Inflammatory macrophage treated with lipopolysaccharide for 4 hours (primary cell): Measurements from ENCODE around the gene CLEC4G.
A peak's percentile ranks its signal among the peaks of the same experiment; 100 is the strongest.
"Not testable (repeated sequence)": the region's sequence is repeated elsewhere in the genome, so short reads cannot be mapped to it uniquely, and the experiment has no call there.

Experiments used
- DNase-seq: peaks from one replicate; pipeline ENCODE4 v3.0.0-alpha.2; 2020

Gene CLEC4G, protein sequence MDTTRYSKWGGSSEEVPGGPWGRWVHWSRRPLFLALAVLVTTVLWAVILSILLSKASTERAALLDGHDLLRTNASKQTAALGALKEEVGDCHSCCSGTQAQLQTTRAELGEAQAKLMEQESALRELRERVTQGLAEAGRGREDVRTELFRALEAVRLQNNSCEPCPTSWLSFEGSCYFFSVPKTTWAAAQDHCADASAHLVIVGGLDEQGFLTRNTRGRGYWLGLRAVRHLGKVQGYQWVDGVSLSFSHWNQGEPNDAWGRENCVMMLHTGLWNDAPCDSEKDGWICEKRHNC

DNA sequence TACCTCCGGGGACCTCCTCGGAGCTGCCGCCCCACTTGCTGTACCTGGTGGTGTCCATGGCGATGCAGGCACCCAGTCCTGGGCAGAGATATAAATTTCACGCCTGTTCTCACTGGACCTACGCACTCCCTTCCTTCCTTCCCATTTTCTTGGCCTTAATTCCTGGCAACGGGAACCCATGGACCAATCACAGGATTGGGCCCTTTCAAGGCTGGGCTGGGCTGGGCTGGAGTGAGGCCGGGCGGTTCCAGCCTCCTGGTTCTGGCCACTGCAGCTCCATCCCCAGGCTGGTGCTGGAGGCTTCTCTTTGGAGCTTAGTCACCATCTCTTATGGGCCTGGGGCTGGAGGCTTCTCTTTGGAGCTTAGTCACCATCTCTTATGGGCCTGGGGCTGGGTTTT lies at the start of gene CLEC4G:
Gene CLEC4G (minus strand): TSS at position 66 of the 400 bp plus-strand sequence. CDS start 8 bp downstream, at position 58.
- DNase-seq, result no peak

DNA sequence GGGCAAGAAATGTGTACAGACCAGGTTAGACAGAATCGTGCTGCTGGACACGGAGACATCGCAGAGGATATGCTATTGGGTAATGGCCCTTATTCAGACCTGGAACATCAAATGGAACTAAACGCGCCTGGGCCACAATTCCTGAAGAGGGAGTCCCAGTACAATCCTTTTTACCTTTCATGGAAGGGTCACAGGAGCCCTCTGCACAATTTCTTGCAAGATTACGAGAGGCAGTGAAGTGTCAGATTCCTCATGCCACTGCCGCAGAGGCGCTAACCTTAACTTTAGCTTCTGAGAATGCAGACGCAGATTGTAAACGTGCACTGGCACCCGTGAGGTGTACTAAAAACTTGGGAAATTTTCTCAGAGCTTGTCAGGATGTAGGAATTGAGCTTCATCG lies 49.2 kb upstream of the CLEC4G start:
- no peak for DNase-seq

DNA sequence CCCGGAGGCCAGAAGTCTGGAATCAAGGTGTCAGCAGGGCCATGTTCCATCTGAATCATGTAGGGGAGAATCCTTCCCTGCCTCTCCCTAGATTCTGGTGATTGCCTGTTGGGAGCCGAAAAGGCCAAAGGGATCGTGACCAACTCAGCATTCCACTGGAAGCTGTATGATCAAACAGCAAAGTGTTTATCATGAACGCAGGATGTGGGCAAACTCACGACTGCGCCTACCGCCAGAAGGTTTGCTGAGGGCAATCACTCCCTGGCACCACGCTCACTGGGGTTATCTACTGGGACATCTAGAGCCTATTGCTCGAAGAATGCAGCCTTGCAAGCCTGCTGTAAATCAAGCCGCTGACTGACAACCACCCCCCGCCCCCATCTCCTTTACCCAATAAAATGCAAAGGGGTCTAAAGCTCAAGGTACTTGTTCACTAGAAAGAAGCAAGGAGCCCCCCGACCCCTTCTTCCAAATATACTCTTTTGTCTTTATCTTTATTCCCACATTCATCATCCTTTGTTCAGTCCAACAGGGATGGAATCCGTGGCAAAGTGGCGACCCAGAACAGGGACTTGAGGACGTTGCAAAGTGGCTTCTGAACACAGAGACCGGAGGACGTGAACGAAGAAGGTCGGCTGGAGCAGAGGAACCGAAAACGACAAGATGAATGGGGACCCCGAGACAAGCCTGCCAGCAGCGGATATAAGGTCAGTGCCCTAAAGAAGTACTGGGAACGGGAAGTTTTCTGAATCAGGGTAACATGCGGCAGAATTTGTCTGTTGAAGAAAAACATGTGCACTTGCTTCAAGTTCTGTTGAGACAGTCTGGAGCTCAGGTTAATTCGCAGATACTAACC lies 47.9 kb upstream of the CLEC4G start:
- no peak for DNase-seq

DNA sequence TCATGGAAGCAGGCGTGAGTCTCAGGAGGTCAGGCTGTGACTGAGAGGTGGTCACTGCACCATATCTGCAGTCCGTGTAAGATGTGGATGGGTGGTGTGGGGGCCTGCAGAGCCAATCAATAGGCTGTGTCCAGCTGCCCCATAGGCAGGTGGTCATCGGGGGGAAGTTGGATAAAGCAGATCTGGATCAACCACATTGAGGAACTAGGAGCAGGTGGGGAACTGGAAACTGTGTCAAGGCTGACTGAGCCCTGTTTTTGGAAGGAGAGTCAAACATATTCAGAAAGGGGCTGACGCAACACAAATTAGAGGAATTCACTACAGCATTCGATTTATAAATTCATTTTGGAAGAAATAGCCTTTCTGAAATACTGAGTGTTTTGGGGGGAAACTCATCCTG lies 46.2 kb upstream of the CLEC4G start:
- peak; percentile 56 for DNase-seq

DNA sequence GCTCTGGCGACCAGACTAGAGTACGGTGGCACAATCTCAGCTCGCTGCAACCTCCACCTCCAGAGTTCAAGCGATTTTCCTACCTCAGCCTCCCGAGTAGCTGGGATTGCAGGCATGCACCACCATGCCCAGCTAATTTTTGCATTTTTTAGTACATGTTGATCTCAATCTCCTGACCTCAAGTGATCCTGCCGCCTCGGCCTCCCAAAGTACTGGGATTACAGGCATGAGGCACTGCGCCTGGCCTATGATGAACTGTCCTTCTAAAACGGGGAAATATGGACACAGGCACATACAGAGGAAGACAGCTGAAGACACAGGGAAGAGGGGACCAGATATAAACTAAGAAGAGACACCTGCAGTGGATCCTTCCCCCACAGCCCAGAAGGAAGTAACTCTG lies 43.9 kb upstream of the CLEC4G start:
- DNase-seq, result no peak

DNA sequence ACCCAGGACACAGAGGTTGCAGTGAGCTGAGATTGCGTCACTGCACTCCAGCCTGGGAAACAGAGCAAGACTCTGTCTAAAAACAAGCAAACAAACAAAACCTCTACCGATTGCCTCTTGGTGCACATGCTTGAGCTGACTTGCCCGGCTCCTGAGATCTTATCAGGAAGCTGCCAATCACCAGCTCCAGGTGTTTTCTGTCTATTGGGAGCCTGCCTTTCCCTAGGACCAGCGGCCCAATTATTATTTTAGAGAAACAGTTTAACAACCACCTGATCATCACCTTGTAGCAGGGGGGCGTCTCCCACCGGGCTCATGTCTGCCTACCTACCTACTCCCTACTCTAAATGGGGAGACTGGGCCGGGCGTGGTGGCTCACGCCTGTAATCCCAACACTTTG lies 41.9 kb upstream of the CLEC4G start:
- no peak for DNase-seq

DNA sequence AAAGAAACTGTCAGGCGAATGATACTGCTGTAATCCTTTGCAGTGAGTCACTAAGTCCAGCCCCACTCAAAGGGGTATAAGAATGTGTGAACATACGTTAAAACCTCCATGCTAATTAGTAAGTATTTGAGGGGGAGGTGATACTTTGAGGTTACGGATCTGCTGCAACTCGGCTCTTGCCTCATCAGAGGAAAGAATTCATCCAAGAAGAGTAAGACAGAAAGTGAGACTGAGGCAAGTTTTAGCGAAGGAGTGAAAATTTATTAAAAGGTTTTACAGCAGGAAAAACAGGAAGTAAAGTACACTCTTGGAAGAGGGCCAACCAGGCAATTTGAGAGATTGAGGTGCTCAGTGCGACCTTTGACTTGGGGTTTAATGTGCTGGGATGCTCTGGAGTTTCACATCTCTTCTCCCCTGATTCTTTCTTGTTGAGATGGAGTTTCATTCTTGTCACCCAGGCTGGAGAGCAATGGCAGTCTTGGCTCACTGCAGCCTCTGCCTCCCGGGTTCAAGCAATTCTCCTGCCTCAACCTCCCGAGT lies 40.9 kb upstream of the CLEC4G start:
- DNase-seq, result peak; percentile 96

DNA sequence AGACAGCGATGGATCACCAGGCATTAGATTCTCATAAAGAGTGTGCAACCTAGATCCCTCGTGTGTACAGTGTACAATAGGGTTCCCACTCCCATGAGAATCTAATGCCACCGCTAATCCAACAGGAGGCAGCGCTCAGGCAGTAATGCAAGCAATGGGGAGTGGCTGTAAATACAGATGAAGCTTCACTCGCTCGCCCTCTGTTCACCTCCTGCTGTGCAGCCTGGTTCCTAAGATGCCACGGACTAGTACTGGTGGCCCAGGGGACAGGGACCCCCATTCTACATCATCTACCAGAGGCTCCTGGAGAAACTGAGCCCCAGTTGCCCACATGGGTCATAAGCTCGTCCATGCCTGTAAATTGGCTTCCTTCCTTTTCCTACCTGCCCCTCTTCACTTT lies 39.2 kb upstream of the CLEC4G start:
- no peak for DNase-seq

DNA sequence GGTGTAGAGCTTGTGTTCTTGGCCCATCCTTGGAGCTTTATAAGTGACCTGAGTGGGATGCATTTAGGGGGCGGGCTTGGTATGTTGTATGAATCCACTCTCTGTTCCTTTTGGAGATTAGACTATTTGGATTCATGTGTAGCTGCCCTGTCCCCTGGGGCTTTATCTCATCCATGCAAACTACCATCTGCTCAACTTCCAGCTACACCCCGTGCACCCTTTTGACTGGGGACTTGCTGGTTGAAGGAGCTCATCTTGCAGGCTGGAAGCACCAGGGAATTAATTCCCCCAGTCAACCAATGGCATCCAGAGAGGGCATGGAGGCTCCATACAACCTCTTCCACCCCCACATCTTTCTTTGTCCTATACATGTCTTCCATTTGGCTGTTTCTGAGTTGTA lies 37.3 kb upstream of the CLEC4G start:
- DNase-seq, result no peak

DNA sequence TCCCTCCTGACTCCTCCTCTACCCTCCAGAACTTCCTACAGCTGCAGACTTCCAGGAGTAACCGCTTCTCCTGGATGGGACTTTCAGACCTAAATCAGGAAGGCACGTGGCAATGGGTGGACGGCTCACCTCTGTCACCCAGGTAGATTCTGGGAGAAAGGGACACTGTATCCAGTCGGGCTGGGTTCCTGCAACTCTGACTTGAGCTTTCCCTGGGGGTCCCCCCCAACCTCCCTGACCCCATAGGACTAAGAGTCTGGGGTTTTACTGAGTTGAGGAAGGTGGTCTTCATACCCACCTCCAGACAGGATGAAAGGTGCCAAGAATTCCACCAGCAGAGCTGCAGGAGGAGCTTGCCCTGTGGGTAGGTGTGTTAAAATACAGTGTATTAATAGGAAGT lies 35.6 kb upstream of the CLEC4G start:
- no peak for DNase-seq

DNA sequence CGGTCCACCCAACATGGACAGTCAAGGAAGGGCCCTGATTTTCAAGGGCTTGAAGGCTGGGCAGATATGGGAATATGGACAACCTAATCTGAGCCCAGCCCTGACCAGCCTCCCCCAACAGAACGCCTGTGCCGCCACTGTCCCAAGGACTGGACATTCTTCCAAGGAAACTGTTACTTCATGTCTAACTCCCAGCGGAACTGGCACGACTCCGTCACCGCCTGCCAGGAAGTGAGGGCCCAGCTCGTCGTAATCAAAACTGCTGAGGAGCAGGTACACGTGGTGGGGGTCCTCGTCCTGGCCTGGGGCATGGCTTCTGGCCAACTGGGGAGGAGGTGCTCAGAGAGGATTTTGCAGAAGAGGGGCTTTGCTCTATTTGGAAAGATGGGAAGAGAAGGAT lies 34.6 kb upstream of the CLEC4G start:
- DNase-seq, result no peak

DNA sequence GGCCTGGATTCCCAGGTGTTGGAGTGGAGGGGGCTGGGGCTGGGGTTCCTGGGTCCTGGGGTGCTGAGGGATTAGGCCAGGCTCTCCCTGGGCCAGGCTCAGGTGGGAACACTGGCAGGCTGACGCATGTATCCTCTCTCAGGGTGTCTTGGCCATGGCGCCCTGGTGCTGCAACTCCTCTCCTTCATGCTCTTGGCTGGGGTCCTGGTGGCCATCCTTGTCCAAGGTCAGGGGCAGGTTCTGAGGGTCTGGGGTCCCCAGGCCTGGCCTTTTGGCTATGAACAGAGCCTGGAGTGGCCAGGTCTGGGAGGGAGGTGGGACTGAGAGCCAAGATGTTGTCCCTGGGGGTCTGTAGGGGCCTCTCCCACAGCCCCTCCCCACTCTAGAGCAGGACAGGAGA lies 33.1 kb upstream of the CLEC4G start:
- DNase-seq, result not testable (repeated sequence)

DNA sequence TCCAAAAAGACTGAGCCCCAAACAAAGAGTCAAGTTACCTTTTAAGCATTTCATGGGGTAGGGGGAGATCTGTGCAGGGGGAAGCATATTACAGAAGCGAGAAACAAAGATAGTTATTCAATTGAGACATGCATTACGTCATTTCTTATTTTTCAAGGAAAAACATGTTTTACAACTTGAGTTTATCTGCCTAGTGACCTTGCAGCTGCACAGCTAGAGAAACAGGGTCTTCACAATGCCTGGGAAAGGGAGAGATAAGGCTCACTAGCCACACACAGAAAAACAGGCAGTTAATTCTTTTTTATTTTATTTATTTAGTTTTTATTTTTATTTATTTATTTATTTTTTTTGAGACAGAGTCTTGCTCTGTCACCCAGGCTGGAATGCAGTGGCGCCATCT lies 32.2 kb upstream of the CLEC4G start:
- not testable (repeated sequence) for DNase-seq

DNA sequence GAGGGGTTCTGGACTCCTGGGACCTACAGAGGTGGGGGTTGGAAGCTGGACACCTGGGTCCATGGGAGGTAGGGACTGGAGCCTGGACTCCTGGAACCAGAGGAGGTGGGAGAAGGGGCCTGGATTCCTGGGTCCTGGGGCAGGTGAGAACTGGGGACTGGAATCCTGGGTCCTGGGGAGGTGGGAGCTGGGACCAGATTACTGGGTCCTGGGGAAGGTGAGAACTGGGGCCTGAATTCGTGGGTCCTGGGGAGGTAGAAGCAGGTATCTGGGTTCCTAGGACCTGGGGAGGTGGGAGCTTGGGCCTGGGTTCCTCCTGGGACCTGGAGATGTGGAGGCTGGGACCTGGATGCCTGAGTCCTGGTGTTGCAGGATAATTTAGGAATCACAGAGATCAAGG lies 31.8 kb upstream of the CLEC4G start:
- no peak for DNase-seq

DNA sequence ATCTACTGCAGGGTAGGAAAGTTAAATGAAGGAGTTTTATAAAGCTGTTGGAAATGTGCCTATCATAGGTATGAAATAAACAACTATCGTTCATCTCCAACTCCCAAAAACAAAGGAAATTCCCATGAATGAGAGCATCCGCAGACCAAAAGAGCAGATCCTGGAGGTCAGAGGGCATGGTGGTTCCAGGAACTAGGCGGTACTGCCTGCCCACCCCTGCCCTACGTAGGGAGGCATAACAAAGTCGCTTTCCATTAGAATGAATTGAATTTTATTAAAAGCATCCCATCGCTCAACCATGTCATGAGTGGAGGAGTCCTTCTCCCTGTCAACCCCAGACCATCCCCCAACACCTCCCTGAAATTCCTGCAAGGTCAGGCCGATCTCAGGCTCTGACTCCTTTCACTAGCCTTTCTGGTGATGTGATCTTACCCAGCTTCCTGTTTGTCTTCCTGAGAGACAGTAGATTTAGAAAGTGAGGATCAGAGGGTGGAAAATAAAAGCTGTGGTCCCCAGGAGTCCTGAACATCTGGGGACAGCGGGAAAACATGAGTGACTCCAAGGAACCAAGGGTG lies 30.9 kb upstream of the CLEC4G start, which contains the start of gene CLEC4M:
Gene CLEC4M (plus strand): TSS at position 525 of the 575 bp plus-strand sequence. CDS start 24 bp downstream, at position 549.
- DNase-seq, result no peak

DNA sequence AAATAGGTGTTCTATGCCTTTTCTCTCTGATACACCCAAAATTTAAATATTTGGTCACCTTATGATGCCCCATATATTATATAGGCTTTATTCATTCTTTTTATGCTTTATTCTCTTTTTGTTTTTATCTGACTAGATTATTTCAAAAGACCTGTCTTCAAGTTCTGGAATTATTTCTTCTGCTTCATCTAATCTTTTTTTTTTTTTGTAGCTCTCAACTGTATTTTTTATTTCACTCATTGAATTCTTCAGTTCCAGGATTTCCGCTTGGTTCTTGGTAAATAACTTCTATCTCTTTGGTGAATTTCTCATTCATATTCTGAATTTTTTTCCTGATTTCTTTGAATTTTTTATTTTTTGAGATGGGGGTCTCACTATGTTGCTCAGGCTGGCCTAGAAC lies 27.2 kb upstream of the CLEC4G start:
- no peak for DNase-seq

DNA sequence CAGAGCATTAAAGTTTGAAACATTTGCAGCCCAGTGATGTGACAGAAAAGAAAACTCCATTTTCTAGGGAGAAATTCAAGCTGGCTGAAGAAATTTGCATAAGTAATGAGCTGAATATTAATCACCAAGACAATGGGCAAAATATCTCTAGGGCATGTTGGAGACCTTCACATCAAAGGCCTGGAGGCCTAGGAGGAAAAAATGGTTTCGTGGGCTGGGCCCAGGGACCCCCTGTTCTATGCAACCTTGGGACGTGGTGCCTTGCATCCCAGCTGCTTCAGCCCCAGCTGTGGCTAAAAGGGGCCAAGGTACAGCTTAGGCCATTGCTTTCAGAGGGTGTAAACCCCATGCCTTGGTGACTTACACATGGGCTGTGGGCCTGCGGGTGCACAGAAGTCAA lies 25.4 kb upstream of the CLEC4G start:
- no peak for DNase-seq

DNA sequence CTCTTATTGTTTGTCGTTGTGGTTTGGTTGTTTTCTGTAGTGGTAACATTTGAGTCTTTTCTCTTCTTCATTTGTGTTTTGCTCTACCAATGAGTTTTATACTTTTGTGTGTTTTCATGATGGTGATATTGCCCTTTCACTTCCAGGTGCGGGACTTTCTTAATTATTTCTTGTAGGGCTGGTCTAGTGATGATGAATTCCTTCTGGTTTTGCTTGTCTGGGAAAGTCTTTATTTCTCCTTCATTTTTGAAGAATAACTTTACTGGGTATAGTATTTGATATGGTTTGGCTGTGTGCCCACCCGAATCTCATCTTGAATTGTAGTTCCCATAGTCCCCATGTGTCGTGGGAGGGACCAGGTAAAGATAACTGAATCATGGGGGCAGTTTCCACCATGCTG lies 24.3 kb upstream of the CLEC4G start:
- DNase-seq, result no peak

DNA sequence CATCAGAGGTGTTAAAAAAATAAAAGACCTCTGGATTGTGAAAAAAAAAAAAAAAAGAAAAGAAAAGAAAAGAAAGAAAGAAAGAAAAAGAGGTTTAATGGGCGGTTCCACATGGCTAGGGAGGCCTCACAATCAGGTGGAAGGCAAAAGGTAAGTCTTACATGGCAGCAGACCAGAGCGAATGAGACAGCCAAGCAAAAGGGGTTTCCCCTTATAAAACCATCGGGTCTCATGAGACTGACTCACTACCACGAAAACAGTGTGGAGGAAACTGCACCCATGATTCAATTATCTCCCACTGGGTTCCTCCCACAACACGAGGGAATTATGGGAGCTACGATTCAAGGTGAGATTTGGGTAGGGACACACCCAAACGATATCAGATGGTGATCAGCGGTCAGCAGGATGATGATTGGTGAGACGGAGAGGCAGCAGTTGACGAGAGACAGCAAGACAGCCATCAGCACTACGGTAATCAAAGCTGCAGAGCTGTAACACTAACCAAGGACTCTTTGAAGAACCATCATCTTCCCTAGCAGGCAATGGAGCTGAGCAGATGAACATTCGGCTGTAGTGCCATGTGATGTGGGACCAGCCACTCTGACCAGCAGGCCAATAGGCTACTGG lies 19.4 kb upstream of the CLEC4G start:
- peak; percentile 90 for DNase-seq

DNA sequence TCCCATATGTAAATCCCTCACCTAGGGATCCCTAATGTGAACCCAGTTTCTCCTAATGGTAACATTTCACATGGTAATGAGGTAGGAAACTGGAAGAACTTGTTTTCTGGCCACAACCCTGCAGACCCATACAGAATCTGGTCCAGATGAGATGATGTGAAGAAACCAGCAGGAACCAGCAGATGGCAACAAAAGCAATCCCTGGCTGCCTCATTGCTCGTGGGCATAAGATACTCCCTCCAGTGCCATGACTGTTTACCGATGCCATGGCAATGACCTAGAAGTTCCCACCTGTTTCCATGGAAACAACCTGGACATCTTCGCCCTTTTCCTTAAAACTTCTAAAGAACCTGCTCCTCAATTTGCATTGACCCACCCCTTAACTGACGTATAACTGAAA lies 16.8 kb upstream of the CLEC4G start:
- DNase-seq, result no peak

DNA sequence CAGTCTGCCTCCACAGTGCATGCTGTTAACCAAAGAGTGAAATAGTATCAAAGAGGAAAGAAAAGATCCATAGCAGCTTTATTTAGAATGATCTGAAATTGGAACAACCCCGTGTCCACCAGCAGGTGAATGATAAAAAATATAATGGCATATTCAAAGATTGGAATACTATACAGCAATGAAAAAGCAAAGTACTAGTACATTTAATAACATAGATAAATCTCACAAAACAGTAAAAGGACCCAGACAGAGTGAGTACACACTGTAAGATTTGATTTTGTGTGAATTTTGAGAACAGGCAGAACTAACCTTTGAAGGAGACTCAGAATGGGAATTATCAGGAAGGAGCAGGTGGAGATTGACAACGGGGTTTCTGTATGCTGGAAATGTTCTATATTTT lies 16.3 kb upstream of the CLEC4G start:
- no peak for DNase-seq

DNA sequence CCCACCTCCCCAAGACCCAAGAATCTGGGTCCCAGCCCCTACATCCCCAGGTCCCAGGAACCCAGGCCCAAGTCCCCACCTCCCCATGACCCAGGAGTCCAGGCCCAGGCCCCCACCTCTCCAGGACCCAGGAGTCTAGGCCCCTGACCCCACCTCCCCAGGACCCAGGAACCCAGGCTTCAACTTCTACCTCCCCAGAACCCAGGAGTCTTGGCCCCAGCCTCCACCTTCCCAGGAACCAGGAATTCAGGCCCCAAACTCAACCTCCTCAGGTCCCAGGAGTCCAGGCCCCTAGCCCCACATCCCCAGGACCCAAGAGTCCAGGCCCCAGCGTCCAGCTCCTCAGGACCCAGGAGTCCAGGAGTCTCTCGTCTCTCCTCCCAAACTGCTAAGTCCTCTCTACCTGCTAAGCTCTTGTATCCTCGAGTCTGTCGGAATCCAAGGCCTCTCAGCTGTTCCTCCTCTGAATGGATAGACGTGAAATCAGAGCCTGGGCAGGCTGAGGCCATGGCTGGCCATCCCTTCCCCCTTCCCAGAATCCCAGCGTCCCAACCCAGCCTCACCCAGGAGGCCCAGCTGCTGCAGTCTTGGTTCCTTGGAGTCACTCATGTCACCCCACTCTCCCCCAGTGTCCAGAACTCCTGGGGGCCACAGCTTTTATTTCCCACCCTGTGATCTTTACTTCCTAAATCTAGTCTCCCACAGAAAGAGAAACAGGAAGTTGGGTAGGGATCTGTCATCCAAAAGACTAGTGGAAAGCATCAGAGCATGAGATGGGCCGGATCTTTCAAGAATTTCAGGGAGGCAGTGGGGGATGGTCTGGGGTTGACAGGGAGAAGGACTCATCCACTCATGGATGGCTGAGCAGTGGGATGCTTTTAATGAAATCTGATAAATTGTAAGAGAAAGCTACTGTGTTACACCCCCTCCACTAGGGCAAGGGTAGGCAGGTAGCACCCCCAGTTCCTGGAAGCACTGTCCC lies 15.3 kb upstream of the CLEC4G start, which contains the start of gene CD209:
Gene CD209 (minus strand): TSS at position 632 of the 982 bp plus-strand sequence. CDS start 23 bp downstream, at position 609.
- DNase-seq, result peak; percentile 88
